CD14-positive monocyte (primary cell): ENCODE data around the gene MYH9. TPM values are rescaled to one million over a fixed set of nuclear protein-coding genes. Genes with fewer than 3 reads are reported as not detected.

ENCODE experiments used
- DNase-seq, 3 donors: peaks; one replicate each; pipeline ENCODE4 v3.0.0-alpha.2; 2011 to 2022
- H2AFZ ChIP-seq: 2 replicates; pipeline ENCODE4 v1.6.0; 2012; ENCODE audit warnings: mild to moderate bottlenecking, low read depth, low read length, inconsistent platforms; ENCODE audit not compliant: insufficient read depth, poor library complexity, severe bottlenecking
- H3K27ac ChIP-seq, 2 donors: 1 replicate in 1 of 2; 2 replicates in 1 of 2; pipeline ENCODE4 v1.5.1; 2012 to 2013; ENCODE audit warnings: low read length in 2 of 2, control low read depth in 1 of 2, inconsistent platforms in 1 of 2, low read depth in 1 of 2, mild to moderate bottlenecking in 1 of 2
- H3K27me3 ChIP-seq, 2 donors: one replicate each; pipeline versions ENCODE4 v1.6.0 to v1.6.1; 2011 to 2013; ENCODE audit warnings: low read length in 2 of 2; ENCODE audit not compliant: control insufficient read depth in 2 of 2, insufficient read depth in 2 of 2
- H3K36me3 ChIP-seq, 2 donors: replicated peaks in 1 of 2; 1 replicate in 1 of 2; 2 replicates in 1 of 2; pipeline versions ENCODE4 v1.5.1 to v1.6.1; 2012 to 2013; ENCODE audit warnings: low read length in 2 of 2, control low read depth in 1 of 2, inconsistent platforms in 1 of 2, mild to moderate bottlenecking in 1 of 2; ENCODE audit not compliant: insufficient read depth in 2 of 2, control insufficient read depth in 1 of 2
- H3K4me1 ChIP-seq, 2 donors: 1 replicate in 1 of 2; 2 replicates in 1 of 2; pipeline versions ENCODE4 v1.5.1 to v1.6.1; 2012 to 2013; ENCODE audit warnings: low read length in 2 of 2, control low read depth in 1 of 2, inconsistent platforms in 1 of 2, mild to moderate bottlenecking in 1 of 2, moderate library complexity in 1 of 2; ENCODE audit not compliant: insufficient read depth in 2 of 2, control insufficient read depth in 1 of 2
- H3K4me2 ChIP-seq: replicated peaks from 2 replicates; pipeline ENCODE3; 2012; ENCODE audit warnings: low read length, moderate library complexity, mild to moderate bottlenecking; ENCODE audit not compliant: poor library complexity, severe bottlenecking; ENCODE audit errors: extremely low read depth
- H3K4me3 ChIP-seq, 3 experiments: fragments of 200-600 bp in 1 of 3; sonication (generic) in 1 of 3; replicated peaks in 1 of 3; 1 replicate in 2 of 3; 2 replicates in 1 of 3; pipeline ENCODE4 v1.5.1; 2011 to 2013; ENCODE audit warnings: low read length in 3 of 3, mild to moderate bottlenecking in 3 of 3, control low read depth in 2 of 3, low read depth in 2 of 3, inconsistent platforms in 1 of 3, moderate library complexity in 1 of 3
- H3K79me2 ChIP-seq: 2 replicates; pipeline ENCODE4 v1.6.0; 2012; ENCODE audit warnings: mild to moderate bottlenecking, control low read depth, inconsistent platforms, low read length, moderate library complexity; ENCODE audit not compliant: insufficient read depth
- H3K9ac ChIP-seq: 2 replicates; pipeline ENCODE4 v1.6.0; 2017; ENCODE audit warnings: low read length, mild to moderate bottlenecking; ENCODE audit not compliant: insufficient read depth, poor library complexity, severe bottlenecking
- H3K9me3 ChIP-seq, 2 donors: replicated peaks in 1 of 2; 1 replicate in 1 of 2; 2 replicates in 1 of 2; pipeline versions ENCODE4 v1.5.1 to v1.6.1; 2012 to 2013; ENCODE audit warnings: low read length in 2 of 2, control low read depth in 1 of 2; ENCODE audit not compliant: control insufficient read depth in 1 of 2, insufficient read depth in 1 of 2
- H4K20me1 ChIP-seq: 2 replicates; pipeline ENCODE4 v1.6.0; 2012; ENCODE audit warnings: mild to moderate bottlenecking, low read length, control low read depth, moderate library complexity; ENCODE audit not compliant: insufficient read depth
- H3K27ac Mint-ChIP-seq, 7 donors: one replicate each; pipeline ENCODE4 v1.8.0; 2020; ENCODE audit warnings: mild to moderate bottlenecking in 7 of 7, mixed read lengths in 7 of 7, moderate library complexity in 6 of 7, inconsistent platforms in 2 of 7
- H3K27me3 Mint-ChIP-seq, 3 donors: one replicate each; pipeline ENCODE4 v1.8.0; 2021 to 2022; ENCODE audit warnings: low read depth in 3 of 3, mild to moderate bottlenecking in 3 of 3, mixed read lengths in 3 of 3, moderate library complexity in 3 of 3, inconsistent platforms in 1 of 3
- H3K36me3 Mint-ChIP-seq, 2 donors: one replicate each; pipeline ENCODE4 v1.8.0; 2020; ENCODE audit warnings: mixed read lengths in 2 of 2, inconsistent platforms in 1 of 2, mild to moderate bottlenecking in 1 of 2
- H3K4me1 Mint-ChIP-seq: one replicate; pipeline ENCODE4 v1.8.0; 2020; ENCODE audit warnings: mild to moderate bottlenecking, mixed read lengths
- H3K4me3 Mint-ChIP-seq, 2 donors: one replicate each; pipeline ENCODE4 v1.8.0; 2020; ENCODE audit warnings: mild to moderate bottlenecking in 2 of 2, mixed read lengths in 2 of 2, moderate library complexity in 1 of 2
- H3K9me3 Mint-ChIP-seq, 7 donors: one replicate each; pipeline ENCODE4 v1.8.0; 2020 to 2022; ENCODE audit warnings: mixed read lengths in 7 of 7, mild to moderate bottlenecking in 6 of 7, moderate library complexity in 6 of 7, inconsistent platforms in 2 of 7
- CTCF ChIP-seq: fragments of 200-600 bp; IDR thresholded peaks from one replicate; pipeline ENCODE4 v1.8.0; 2022; ENCODE audit warnings: antibody characterized with exemption, mild to moderate bottlenecking
- WGBS: methylation state at CpG from one replicate; pipeline ENCODE4 v1.1.5; 2013; ENCODE audit warnings: missing lambda C conversion rate; ENCODE audit not compliant: insufficient coverage; 5-methylcytosine and 5-hydroxymethylcytosine counted together
- intact Hi-C, 2 donors: fragments of 100-400 bp; cut with micrococcal nuclease; formaldehyde crosslinking; loops; one replicate each; pipeline versions ENCODE4 v1.15.0 to v1.15.1; 2023
- polyA plus RNA-seq, 3 donors: library from polyadenylated mRNA; depleted of rRNA in 1 of 3; unstranded in 2 of 3; stranded (reverse) in 1 of 3; fragments of 300-500 nt in 2 of 3; fragments of >200 nt in 1 of 3; fragmentation: Illumina TruSeq in 2 of 3; gene quantifications; 1 replicate in 2 of 3; 2 replicates in 1 of 3; pipeline ENCODE4 v1.2.3, GENCODE V29; 2012 to 2021

Gene MYH9
- polyA plus RNA-seq, 3 donors, result 35.6 to 163 (median 79.5) TPM

GRCh38 chr22:36362075-36362474, 25.7 kb downstream of the MYH9 start:
- H4K20me1 ChIP-seq, result peaks cover 100% of the 10 kb centered on the region
- peaks cover 72 to 97% of the 10 kb centered on the region in 2 donors for H3K4me1 ChIP-seq
- intact Hi-C loops, result no loop called here
- WGBS, result no CpG with 5 or more reads among the region's 4 CpGs
- peaks cover 13 to 27% of the 10 kb centered on the region in 2 donors for H3K36me3 ChIP-seq
- H3K9me3 ChIP-seq, result no peaks in the 10 kb centered on the region
- no peak overlapping the region for H2AFZ ChIP-seq
- no peak overlapping the region for H3K9ac ChIP-seq
- Mint-ChIP-seq H3K4me1 (peaks cover 94% of the 10 kb centered on the region), H3K27ac (peak overlapping the region; percentile 26 to 93 (median 83)), H3K9me3 (no peaks in the 10 kb centered on the region), H3K27me3 (peaks cover 0 to 2% (median 1%) of the 10 kb centered on the region in 3 donors), H3K36me3 (peaks cover 38 to 71% of the 10 kb centered on the region in 2 donors), H3K4me3 (no peak overlapping the region)
- H3K4me2 ChIP-seq, result no peak overlapping the region
- peak overlapping the region; percentile 13 to 95 for H3K27ac ChIP-seq
- no peak for DNase-seq
- H3K27me3 ChIP-seq, result no peaks in the 10 kb centered on the region
- peaks cover 100% of the 10 kb centered on the region for H3K79me2 ChIP-seq
- no peak for TF ChIP-seq CTCF
- H3K4me3 ChIP-seq, result no peak overlapping the region

- H3K9me3 ChIP-seq, result no peaks in the 10 kb centered on the region
- no peaks in the 10 kb centered on the region for H3K9me3 Mint-ChIP-seq
- H3K27me3 Mint-ChIP-seq, result peaks cover 0 to 1% (median 0%) of the 10 kb centered on the region in 3 donors
- peaks cover 74 to 97% of the 10 kb centered on the region in 2 donors for H3K4me1 ChIP-seq
- DNase-seq, result no peak
- peaks cover 100% of the 10 kb centered on the region for H3K79me2 ChIP-seq
- H3K4me3 Mint-ChIP-seq, result no peak overlapping the region
- H3K36me3 Mint-ChIP-seq, result peaks cover 35 to 70% of the 10 kb centered on the region in 2 donors
- H3K27me3 ChIP-seq, result no peaks in the 10 kb centered on the region
- H3K9ac ChIP-seq, result no peak overlapping the region
- H3K4me1 Mint-ChIP-seq, result peaks cover 92% of the 10 kb centered on the region
- H4K20me1 ChIP-seq, result peaks cover 100% of the 10 kb centered on the region
- peak overlapping the region; percentile 34 to 95 for H3K27ac ChIP-seq
- no peak for TF ChIP-seq CTCF
- H3K27ac Mint-ChIP-seq, result peak overlapping the region; percentile 65 to 93 (median 83)
- no peak overlapping the region for H3K4me2 ChIP-seq
- H3K4me3 ChIP-seq, result no peak overlapping the region
- no peak overlapping the region for H2AFZ ChIP-seq
- 50% methylated on average over 2 of the region's 5 CpGs for WGBS
- intact Hi-C loops, result no loop called here
- peaks cover 4 to 17% of the 10 kb centered on the region in 2 donors for H3K36me3 ChIP-seq
Measured at GRCh38 chr22:36360871-36361383, 26.8 kb downstream of the MYH9 start.
